Tibial nerve (tissue), 4 donors: Measurements from ENCODE around the gene SEC23A. TPM values are rescaled to one million over a fixed set of nuclear protein-coding genes. Genes with fewer than 3 reads are reported as not detected.

ENCODE experiments used
- DNase-seq, 2 donors: peaks; one replicate each; pipeline ENCODE4 v3.0.0-alpha.2; 2019; ENCODE audit warnings: low spot score in 2 of 2
- H3K27ac ChIP-seq, 4 donors: fragments of 200-600 bp; sonication (generic) in 3 of 4; one replicate each; pipeline ENCODE4 v1.5.1; 2017 to 2019; ENCODE audit warnings: mild to moderate bottlenecking in 1 of 4
- H3K27me3 ChIP-seq, 2 donors: fragments of 200-600 bp; sonication (generic) in 1 of 2; one replicate each; pipeline versions ENCODE4 v1.5.1 to v1.6.0; 2017 to 2019
- H3K36me3 ChIP-seq, 3 donors: fragments of 200-600 bp; sonication (generic); one replicate each; pipeline ENCODE4 v1.5.1; 2018 to 2019
- H3K4me1 ChIP-seq, 4 donors: fragments of 200-600 bp; sonication (generic) in 3 of 4; one replicate each; pipeline ENCODE4 v1.5.1; 2017 to 2019
- H3K4me3 ChIP-seq, 4 donors: fragments of 200-600 bp; sonication (generic) in 3 of 4; one replicate each; pipeline ENCODE4 v1.5.1; 2017 to 2019; ENCODE audit warnings: mild to moderate bottlenecking in 1 of 4, moderate library complexity in 1 of 4
- H3K9me3 ChIP-seq, 4 donors: fragments of 200-600 bp; sonication (generic) in 3 of 4; one replicate each; pipeline ENCODE4 v1.5.1; 2017 to 2019
- CTCF ChIP-seq, 5 experiments: fragments of 200-600 bp in 3 of 5; fragments of 450-650 bp in 2 of 5; sonication (generic) in 3 of 5; IDR thresholded peaks; one replicate each; pipeline ENCODE4 v1.5.1; 2016 to 2019; ENCODE audit warnings: antibody characterized with exemption in 5 of 5, mild to moderate bottlenecking in 3 of 5, moderate library complexity in 2 of 5
- EP300 ChIP-seq, 2 donors: sonication (generic); formaldehyde crosslinking; IDR thresholded peaks; one replicate each; pipeline ENCODE4 v1.6.1; 2017; ENCODE audit warnings: antibody characterized with exemption in 2 of 2, mild to moderate bottlenecking in 1 of 2
- POLR2A ChIP-seq, 2 donors: fragments of 450-650 bp; IDR thresholded peaks; one replicate each; pipeline ENCODE4 v1.6.1; 2017; ENCODE audit warnings: antibody characterized with exemption in 2 of 2, mild to moderate bottlenecking in 2 of 2, moderate library complexity in 2 of 2
- WGBS, 2 donors: methylation state at CpG; one replicate each; pipeline ENCODE4 v1.1.5; 2018; 5-methylcytosine and 5-hydroxymethylcytosine counted together
- total RNA-seq, 4 donors: library from RNA; depleted of rRNA; stranded (reverse); fragments of >200 nt; gene quantifications; one replicate each; pipeline ENCODE4 v1.1.0, GENCODE V29; 2016

SEC23A gene
- total RNA-seq, 4 donors from 2014 or later, result 64.0 to 118 (median 91.9) TPM

GRCh38 chr14:39035336-39035735, 67.7 kb downstream of the SEC23A start:
- H3K36me3 ChIP-seq, result peaks cover 0 to 74% (median 10%) of the 10 kb centered on the region in 3 donors
- H3K9me3 ChIP-seq, result no peaks in the 10 kb centered on the region
- no peak overlapping the region for H3K27ac ChIP-seq
- DNase-seq, result no peak
- H3K4me1 ChIP-seq, result no peaks in the 10 kb centered on the region
- no peaks in the 10 kb centered on the region for H3K27me3 ChIP-seq
- no peak overlapping the region for H3K4me3 ChIP-seq
- no peak for TF ChIP-seq EP300 (IDR thresholded peaks at IDR 0.05)
- TF ChIP-seq CTCF (IDR thresholded peaks at IDR 0.05), result no peak
- TF ChIP-seq POLR2A (IDR thresholded peaks at IDR 0.05), result no peak

GRCh38 chr14:39034481-39035296, 68.3 kb downstream of the SEC23A start:
- H3K9me3 ChIP-seq, result no peaks in the 10 kb centered on the region
- no peak for DNase-seq
- no peak overlapping the region for H3K4me3 ChIP-seq
- H3K36me3 ChIP-seq, result peaks cover 0 to 74% (median 16%) of the 10 kb centered on the region in 3 donors
- TF ChIP-seq POLR2A (IDR thresholded peaks at IDR 0.05), result no peak
- peak in 2 of 5 experiments; percentile 16 to 23 for TF ChIP-seq CTCF (IDR thresholded peaks at IDR 0.05)
- no peak for TF ChIP-seq EP300 (IDR thresholded peaks at IDR 0.05)
- no peaks in the 10 kb centered on the region for H3K4me1 ChIP-seq
- 53 to 54% methylated on average over 3 of the region's 3 CpGs for WGBS, 2 donors
- H3K27me3 ChIP-seq, result no peaks in the 10 kb centered on the region
- H3K27ac ChIP-seq, result no peak overlapping the region

GRCh38 chr14:39033371-39033770, 69.7 kb downstream of the SEC23A start:
- Histone ChIP-seq H3K4me3 (no peak overlapping the region), H3K27ac (no peak overlapping the region), H3K4me1 (no peaks in the 10 kb centered on the region), H3K27me3 (no peaks in the 10 kb centered on the region), H3K36me3 (peaks cover 0 to 70% (median 16%) of the 10 kb centered on the region in 3 donors), H3K9me3 (no peaks in the 10 kb centered on the region)
- DNase-seq, result no peak
- 71 to 73% methylated on average over 4 of the region's 4 CpGs for WGBS, 2 donors
- TF ChIP-seq EP300 (IDR thresholded peaks at IDR 0.05) (no peak), CTCF (IDR thresholded peaks at IDR 0.05) (no peak), POLR2A (IDR thresholded peaks at IDR 0.05) (no peak)

- Histone ChIP-seq H3K4me1 (no peaks in the 10 kb centered on the region), H3K27ac (no peak overlapping the region), H3K36me3 (peaks cover 0 to 43% (median 9%) of the 10 kb centered on the region in 3 donors), H3K9me3 (no peaks in the 10 kb centered on the region), H3K27me3 (no peaks in the 10 kb centered on the region), H3K4me3 (no peak overlapping the region)
- TF ChIP-seq EP300 (IDR thresholded peaks at IDR 0.05) (no peak), CTCF (IDR thresholded peaks at IDR 0.05) (no peak), POLR2A (IDR thresholded peaks at IDR 0.05) (no peak)
- 95 to 96% methylated on average over 10 of the region's 10 CpGs for WGBS, 2 donors
- DNase-seq, result no peak
Measured at GRCh38 chr14:39030209-39030608, 72.8 kb downstream of the SEC23A start.

- 84 to 92% methylated on average over 8 of the region's 8 CpGs for WGBS, 2 donors
- H3K27ac ChIP-seq, result no peak overlapping the region
- no peaks in the 10 kb centered on the region for H3K27me3 ChIP-seq
- peaks cover 0 to 43% (median 9%) of the 10 kb centered on the region in 3 donors for H3K36me3 ChIP-seq
- no peak overlapping the region for H3K4me3 ChIP-seq
- no peaks in the 10 kb centered on the region for H3K9me3 ChIP-seq
- no peaks in the 10 kb centered on the region for H3K4me1 ChIP-seq
- no peak for DNase-seq
- TF ChIP-seq EP300 (IDR thresholded peaks at IDR 0.05) (no peak), CTCF (IDR thresholded peaks at IDR 0.05) (no peak), POLR2A (IDR thresholded peaks at IDR 0.05) (no peak)
Measured at GRCh38 chr14:39029789-39030188, 73.2 kb downstream of the SEC23A start.
